ENCODE measurements around the gene WWOX. TPM values are rescaled to one million over a fixed set of nuclear protein-coding genes. Genes with fewer than 3 reads are reported as not detected.
"Not testable (repeated sequence)": the region's sequence is repeated elsewhere in the genome, so short reads cannot be mapped to it uniquely, and the experiment has no call there.

Gene WWOX
- total RNA-seq, 1 experiment from 2014 or later: 20.3 TPM

DNA sequence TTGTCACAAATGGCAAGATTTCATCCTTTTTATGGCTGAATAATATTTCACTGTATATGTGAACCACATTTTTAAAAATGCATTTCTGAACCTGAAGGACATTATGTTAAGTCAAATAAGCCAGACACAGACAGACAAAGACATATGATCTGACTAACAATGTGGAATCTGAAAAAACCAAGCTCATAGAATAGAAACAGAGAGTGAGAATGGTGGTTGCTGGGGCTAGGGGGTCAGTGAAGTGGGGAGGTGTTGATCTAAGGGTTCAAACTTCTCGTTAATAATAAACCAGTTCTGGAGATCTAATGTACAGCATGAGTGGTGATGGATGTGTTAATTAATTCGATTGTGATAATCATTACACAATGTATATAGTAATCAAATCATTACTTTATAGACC, 475.1 kb downstream of the WWOX start:
- no peak for DNase-seq (ENCODE audit: low read depth)

DNA sequence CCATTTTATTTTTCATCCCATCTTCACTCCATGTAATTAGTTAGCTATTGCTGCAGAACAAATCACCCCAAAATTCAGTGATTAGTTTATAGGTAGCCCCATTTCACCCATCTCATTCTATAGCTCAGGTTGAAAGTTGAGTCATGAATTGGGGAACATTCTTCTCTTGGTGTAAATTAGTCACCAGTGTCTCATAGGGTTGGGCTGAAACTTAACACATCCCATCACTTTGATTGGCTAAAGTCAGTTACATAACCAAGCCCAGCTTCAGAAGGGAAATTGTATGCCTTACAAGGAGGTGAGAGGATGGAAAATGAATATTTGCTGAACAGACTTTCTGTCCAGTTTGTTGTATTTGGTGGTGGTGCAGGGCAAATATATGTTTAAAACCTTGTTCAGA, 477.5 kb downstream of the WWOX start:
- DNase-seq (ENCODE audit: low read depth): no peak

DNA sequence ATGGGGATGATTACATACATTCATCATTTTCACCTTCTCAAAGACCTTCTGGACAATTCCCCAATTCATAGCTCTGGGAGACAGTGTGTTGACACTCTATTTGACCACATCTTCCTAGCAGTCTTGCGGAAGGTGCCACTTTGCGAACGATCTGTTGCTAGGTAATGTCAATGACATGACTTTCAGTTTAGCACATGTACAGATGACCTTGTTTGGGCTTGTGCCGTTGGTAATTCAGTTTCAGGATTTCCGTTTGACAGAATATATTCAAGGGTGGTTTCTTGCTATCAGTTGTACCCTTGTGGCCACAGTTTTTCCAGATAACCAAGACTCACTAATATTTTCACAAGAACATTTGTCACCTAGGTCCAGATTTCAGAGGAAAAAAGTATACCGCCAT, 478.2 kb downstream of the WWOX start:
- DNase-seq (ENCODE audit: low read depth): no peak

DNA sequence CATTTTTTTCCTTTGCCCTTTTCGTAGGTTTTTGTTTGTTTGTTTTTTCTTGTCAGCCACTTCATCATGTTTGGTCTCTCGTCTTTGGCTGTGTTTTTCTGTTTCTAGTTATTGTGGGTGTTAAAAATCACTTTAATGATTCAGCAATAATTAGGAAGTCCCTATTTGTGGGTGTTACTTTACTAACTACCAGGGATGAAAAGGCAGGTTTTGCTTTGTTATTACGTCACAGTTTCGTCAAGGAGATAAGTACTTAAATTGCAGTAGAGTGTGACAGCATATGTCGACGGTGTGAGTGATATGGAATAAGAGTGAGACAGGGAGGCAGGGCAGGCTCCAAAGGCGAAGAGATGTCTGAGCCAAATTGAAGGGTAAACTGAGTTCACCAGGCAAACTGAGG, 479.6 kb downstream of the WWOX start:
- no peak for DNase-seq (ENCODE audit: low read depth)

DNA sequence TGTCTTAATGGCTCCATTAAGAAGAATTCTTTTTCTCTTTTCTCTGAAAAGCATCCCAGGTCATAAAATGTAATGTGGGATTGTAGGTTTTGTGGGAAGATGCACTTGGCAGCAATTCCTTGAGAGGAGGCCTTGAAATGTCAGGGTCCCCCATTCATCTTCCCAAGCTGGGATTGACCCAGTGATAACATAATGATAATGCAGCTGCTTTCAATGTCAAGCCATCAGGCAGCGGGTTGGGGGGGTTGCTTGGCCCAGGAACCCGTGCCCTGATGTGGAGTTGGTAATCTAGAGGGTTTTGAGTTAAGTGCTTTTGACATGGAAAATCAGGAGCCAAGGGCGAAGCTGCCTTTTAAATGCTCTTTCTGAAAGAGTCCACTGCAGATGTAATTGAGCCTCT, 484.0 kb downstream of the WWOX start:
- DNase-seq (ENCODE audit: low read depth): no peak

DNA sequence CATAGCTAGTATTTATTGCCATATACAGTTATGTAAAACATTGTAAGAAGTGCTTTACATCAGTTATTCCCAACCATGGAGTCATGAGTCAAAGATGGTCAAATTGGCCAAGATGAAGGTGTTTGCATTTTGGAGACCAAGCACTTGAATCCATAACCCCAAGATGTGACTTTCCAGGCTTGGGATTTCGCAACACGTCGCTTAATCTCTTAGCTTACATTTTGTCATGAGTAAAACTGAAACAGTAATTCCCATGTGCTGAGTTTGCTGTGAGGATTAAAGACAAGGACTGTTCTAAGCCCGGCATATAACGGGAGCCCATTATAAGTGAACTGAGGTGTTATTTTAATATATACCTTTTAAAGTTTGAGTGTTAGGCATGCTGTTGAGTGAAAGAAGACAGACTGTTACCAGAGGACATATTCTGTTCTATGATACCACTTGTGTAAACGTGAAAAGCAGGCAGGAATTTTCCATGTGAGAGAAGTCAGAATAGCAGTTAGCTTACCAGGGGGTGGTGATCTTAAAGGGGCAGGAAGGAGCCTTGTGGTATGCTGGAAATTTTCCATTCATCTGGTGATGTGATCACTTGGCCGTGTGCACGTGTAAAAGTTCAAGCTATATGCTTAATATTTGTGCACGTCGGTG, 484.9 kb downstream of the WWOX start:
- no peak for DNase-seq (ENCODE audit: low read depth)

DNA sequence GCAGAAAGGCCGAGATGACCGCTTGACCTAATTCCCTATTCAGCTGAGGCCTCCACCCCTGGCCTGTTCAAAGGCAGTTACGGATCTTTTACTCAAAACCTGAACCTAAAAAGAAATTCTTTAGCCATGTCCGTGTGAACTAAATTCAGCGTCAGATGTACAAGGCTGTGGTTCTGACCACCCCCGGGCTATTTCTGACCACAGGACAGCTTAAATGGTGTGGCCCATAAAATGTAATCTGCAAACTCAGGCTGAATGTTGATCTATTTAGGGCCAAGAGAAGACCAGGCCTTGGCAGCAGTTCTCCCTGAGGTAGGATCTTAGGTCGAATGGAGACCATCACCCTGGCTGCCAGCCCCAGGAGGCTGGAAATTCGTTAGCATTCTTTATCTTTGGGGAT, 485.5 kb downstream of the WWOX start:
- peak; percentile 46 for DNase-seq (ENCODE audit: low read depth)

DNA sequence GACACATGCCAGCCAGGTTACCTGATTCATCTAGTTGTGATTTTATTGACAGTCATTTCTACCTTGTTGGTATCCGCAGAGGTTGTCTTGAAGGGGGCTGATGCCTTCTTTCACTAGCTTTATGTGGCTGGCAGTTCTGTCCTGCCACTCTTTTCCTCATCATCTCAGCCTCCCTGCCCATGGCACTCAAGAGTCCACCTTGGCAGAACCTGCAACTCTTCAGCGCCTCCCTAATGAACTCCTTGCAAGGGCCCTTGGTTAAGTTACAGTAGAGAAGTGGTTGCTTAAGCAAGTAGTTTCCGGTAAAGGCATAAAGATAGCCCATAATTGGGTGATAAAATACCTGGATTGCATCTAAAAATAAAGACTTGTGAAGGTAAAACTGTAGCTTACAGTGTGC, 489.9 kb downstream of the WWOX start:
- DNase-seq (ENCODE audit: low read depth): no peak

DNA sequence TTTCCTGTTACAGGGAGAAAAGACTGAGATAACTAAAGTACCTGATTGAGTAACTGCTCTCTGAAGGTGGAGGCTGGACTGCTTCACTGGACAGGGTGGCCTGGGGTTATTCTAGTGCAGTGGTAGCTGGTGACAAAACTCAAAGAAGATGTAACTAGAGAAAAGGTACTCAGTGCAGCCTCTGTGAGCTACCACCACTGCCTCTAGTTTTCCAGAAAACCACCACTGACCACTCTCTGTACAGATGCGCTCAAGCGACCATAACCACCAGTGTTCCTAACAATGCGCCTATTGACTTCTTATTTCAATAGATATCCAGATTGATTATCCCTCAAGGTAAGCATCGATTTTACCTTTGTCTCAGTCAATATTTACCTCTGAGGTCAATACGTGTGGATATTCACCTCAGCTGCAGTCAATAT, 492.2 kb downstream of the WWOX start:
- DNase-seq (ENCODE audit: low read depth): no peak

DNA sequence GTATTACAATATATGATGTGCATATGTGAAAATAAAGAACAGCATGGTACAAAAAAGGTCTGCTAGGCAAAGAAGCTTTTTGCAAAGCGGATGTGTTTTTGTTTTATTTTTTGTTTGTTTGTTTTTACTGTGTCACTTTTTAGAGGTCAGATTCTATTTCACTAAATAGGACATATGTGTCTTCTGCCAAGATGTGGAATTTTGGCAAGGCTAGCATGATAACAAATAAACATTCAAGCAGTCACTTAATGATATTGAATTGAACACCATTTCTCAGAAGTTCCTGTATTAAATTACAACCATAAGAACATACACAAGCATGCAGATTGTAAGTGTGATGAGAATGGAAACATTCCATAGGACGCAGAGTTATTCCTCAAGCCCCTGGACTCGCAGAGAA, 492.7 kb downstream of the WWOX start:
- DNase-seq (ENCODE audit: low read depth): no peak

DNA sequence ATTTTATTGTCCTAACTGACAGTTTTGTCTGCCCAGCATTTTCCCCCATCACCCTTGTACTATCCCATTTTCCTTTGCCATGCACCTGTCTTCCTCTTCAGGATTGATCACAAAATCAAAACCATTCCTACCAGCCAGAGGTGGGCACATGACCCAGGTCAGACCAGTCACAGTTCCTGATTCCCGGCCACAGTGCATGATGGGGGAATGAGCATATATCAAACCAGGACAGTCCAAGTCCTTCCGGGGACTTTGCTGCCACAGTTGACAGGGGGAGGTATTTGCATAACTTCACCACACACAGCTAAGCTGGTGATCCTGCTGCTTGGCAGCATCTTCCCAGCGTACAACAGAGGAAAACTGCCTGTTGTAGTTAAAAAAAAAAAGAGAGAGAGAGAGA, 493.9 kb downstream of the WWOX start:
- DNase-seq (ENCODE audit: low read depth): no peak

DNA sequence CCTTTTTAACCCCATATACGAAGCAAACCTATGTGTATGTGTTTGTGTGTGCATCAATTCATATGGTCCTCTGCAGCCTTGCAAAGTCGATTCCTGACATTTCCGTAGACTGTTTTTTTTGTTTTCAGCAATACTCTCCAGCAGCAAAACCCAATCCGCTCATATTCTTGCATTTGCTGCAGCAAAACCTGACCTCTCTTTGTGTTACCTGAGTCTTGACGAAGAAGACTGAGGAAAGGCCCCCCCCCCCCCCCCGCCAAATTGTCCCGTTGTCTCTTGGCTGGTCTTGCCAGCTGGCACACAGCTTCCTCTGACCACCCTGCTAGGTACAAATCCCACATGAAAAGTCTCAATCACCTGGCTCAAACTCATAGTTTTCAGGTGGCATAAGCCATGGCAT, 494.7 kb downstream of the WWOX start:
- no peak for DNase-seq (ENCODE audit: low read depth)

DNA sequence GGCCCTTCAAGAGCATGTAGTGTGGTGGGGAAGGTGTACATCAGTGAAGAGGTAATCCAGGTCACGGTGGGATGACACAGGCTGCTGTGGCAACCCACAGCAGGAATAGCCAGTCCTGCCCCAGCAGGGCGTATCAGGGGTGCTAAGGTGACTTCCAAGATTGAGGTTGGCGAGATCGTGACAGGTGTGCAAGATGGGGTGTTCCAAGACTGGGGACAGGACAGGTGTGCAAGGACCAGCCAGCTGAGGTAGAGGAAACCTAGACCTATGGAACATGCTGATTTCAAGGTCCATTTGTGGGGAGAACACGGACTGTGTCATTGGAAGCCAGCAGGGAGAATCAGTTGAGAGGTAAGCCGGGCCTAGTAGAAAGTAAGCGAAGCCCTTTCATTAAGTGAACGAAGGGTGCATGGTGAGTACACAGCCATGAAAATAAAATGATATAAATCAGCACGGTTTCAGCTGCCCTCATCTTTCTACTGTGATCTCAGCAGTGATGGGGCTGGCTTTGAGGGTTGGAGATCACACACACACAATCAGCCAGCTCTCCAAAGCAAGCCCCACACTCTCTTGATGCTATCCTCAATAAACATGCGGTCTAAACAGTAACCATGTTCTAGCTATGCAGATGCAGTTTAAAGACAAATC, 497.0 kb downstream of the WWOX start:
- no peak for DNase-seq (ENCODE audit: low read depth)

DNA sequence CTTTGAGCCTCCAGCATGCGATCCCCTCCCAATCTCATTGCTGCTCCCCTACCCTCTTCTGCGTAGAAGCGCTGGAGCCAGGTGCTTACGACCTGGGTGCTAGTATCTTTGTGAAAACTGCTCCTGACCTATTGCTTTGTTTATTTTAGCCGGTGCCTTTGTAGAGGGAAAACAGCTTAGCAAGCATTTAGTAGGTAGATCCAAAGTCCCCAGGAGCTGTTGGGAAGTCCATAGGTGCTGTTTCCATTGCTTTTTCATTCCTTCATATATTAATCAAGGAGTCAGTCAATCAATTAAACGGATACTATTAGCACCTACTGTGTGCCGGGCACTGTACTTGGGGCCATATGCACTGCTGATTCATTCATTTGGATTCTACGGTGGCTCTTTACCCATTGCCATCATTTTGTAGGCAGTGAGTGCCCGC, 497.6 kb downstream of the WWOX start:
- DNase-seq (ENCODE audit: low read depth): no peak

DNA sequence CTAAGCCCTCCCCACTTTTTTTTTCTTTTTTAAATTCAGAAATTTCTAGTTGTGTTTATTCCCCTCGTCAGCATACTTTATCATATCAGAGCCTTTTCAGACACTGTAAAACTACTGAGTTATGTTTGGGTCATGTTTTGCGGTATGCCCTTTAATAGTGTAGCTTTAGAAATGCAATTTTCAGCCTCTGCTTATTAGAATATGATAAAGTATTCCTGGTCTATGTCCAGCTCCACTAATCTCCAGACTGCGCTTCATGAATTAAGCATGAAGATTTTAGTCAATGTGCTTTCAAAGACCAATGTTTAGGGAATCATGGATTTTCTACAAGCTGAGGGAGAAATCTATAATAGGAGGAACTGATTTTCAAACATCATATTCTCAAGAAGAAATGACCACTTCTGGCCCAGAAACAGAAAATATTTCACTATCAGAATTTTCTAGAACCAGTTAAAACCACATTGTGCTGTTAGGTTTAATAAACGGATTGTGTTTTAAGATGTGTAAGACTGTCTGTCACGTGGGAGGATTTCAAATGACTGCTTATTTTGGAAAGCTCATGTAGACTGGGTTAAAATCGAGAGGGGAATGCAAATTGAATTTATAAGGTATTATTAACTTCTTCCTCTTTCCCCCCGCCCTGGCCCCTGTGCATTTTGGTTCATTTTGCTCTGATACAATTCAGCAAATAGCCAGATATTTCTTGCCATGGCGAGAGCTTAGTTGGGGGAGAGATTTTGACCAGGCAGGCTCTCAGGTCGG, 498.5 kb downstream of the WWOX start:
- no peak for DNase-seq (ENCODE audit: low read depth)

DNA sequence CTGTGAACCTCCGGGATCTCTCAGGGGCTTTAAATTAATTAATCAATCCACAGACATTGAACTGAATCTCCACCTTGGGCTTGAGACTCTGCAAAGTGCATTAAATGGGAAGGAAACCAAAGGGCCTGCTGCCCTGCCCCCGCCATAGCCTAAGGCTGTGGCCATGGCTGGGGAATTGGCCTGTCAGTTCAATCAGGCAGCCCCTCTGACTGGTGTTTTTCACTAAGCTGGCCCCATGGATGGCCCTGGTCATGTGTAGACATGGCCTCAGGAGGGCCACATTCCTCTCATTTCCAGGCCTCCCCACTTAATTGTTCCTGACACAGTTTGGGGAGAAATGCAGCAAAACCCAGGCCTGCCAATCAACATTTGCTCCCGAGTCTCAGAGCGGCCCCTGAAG, 499.8 kb downstream of the WWOX start:
- DNase-seq (ENCODE audit: low read depth): no peak

DNA sequence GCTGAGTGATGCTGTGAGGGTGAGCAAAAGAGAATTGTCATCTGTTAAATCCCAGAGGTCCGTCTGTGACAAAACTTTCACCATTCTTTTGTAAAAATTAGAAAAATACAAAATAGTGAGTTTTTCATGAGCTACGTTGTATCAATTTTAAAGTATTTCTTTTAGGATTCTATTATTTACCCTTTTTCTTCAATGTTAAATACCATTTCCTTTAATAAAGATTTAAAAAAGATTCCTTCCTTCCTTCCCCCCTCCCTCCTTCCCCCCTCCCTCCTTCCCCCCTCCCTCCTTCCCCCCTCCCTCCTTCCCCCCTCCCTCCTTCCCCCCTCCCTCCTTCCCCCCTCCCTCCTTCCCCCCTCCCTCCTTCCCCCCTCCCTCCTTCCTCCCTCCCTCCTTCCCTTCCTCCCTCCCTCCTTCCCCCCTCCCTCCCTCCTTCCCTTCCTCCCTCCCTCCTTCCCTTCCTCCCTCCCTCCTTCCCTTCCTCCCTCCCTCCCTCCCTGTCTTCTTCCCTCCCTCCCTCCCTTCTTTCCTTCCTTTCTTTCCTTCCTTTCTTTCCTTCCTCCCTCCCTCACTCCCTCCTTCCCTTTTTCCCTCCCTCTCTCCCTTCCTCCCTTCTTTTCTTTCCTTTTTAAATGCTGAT, 505.1 kb downstream of the WWOX start:
- DNase-seq (ENCODE audit: low read depth): not testable (repeated sequence)

DNA sequence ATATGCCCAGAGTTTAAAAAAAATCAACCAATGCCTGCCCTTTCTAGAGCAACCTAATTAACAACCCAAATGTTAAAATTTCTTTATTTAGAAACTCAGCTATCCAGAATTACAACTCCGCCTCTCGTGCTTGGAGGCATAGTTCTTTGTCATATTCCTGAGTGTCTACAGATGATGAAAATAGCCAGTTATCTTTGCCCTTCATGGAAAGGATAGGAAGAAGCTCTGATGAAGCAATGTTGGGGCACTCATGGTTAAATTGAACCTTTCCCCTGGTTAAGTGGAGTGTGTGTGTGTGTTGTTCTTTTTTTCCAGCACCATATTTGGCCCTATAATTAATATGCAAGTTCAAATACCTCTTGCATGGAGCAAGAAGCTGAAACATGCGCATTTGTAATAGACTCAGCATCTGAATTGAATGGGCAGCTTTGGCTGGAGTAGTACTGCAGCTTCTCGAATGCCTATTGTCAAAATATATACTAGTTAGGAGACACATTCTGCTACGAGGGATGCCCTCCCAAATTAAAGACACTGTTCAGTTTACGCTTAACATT, 506.2 kb downstream of the WWOX start:
- DNase-seq (ENCODE audit: low read depth): no peak

DNA sequence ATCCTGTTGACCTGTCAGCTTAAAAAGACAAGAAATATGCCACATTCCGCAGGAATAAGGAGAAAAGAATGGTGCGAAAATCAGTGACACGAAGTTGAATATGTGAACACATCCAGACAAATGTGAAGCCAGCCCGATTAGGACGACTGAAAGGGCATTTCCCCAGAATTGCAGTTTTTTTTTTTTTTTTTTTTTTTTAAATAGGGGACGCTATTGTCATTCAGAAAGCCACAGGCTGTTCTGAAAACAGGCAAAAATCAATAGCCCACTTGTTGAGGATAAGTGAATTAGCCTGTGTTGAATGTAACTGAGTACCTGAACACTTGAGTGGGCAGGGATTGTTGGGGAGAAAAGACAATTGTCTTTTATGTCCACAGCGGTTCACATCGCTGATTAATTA, 507.1 kb downstream of the WWOX start:
- DNase-seq (ENCODE audit: low read depth): no peak

DNA sequence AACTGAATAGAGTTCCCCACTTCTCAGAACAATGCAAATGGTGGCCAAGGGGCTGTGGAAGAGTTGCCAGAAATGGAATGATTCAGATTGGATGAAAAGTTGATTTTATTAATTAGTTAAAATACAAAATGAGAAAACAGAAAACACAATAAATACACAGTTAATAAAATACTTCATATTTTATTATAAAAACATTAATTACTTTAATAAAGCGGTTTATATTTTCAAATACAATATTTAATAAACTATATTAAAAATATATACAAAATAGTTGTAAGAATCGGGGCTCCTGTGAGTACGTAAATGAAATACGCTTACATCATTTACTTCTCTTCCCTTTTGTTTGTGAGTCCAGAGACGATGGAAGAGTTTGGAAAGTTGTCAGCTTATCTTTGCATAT, 507.6 kb downstream of the WWOX start:
- no peak for DNase-seq (ENCODE audit: low read depth)

DNA sequence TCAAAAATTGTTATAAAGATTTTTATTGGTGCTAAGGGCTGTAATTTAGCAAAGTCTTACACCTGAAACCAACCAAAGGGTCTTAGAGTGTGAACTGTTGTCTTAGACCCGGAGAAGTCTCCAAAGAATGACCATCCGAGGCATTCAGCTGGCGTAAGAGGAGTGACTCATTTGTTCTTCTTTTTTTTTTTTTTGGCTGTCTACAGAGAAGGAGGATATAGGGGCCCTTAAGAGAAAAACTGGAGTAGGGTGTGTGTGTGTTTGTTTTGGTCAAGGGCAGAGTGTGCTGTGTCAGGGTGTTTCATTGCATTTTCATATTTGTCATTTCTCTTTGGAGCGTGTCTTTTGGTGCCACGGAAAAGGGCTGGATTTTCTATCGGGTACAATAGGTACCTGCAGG, 508.0 kb downstream of the WWOX start:
- peak; percentile 9 for DNase-seq (ENCODE audit: low read depth)

DNA sequence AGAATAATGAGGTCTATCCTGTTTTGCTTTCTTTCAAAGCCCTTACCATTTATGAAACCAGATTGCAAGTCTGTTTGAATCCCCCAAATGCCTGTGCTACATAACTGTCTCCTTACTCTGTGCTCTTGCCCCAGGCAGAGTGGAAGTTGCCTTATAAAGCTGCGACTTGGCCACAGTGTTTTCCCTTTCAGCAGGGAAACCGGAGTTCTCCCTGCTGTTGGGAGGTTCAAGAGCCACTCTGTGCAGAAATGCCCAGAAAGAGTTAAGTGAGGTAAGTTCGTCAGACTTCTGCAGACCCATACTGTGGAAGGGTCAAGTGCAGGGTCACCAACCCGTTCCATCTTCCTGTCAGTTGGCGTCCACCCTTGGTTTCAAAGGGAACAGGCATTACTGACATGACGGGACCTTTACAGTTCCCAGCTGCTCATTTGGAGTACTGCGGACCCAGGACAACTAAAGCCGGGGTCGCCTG, 508.9 kb downstream of the WWOX start:
- peak; percentile 13 for DNase-seq (ENCODE audit: low read depth)
